Epithelial cell of esophagus (primary cell): Measurements from ENCODE around the gene FKBP15.

ENCODE experiments used
- DNase-seq: peaks from one replicate; pipeline ENCODE4 v3.0.0; 2010; ENCODE audit warnings: low read depth
- H3K4me3 ChIP-seq: 2 replicates; pipeline ENCODE4 v1.5.1; 2011; ENCODE audit warnings: mild to moderate bottlenecking, low read length, control low read depth
- CTCF ChIP-seq: IDR thresholded peaks from 2 replicates; pipeline ENCODE4 v1.5.1; 2011; ENCODE audit warnings: low read depth, mild to moderate bottlenecking, low read length, control low read depth, inconsistent platforms; ENCODE audit not compliant: insufficient read depth; ENCODE audit errors: missing control alignments

Gene FKBP15

GRCh38 chr9:113181165-113181564, 39.9 kb downstream of the FKBP15 start:
- no peak overlapping the region for H3K4me3 ChIP-seq
- no peak for DNase-seq
- TF ChIP-seq CTCF, result no peak

- DNase-seq, result no peak
- no peak for TF ChIP-seq CTCF
- H3K4me3 ChIP-seq, result no peak overlapping the region
Observed at GRCh38 chr9:113179839-113180238, 41.2 kb downstream of the FKBP15 start.

- no peak for TF ChIP-seq CTCF
- DNase-seq, result no peak
- H3K4me3 ChIP-seq, result no peak overlapping the region
Observed at GRCh38 chr9:113178087-113178486, 43.0 kb downstream of the FKBP15 start.

GRCh38 chr9:113177251-113177650, 43.8 kb downstream of the FKBP15 start:
- no peak for DNase-seq
- H3K4me3 ChIP-seq, result no peak overlapping the region
- no peak for TF ChIP-seq CTCF

GRCh38 chr9:113176803-113177202, 44.3 kb downstream of the FKBP15 start:
- H3K4me3 ChIP-seq, result no peak overlapping the region

GRCh38 chr9:113173341-113173740, 47.7 kb downstream of the FKBP15 start:
- no peak for DNase-seq
- TF ChIP-seq CTCF, result no peak

More at GRCh38 chr9:113176803-113177202, 44.3 kb downstream of the FKBP15 start:
- no peak for TF ChIP-seq CTCF
- DNase-seq, result no peak

GRCh38 chr9:113168809-113169208, 52.3 kb downstream of the FKBP15 start:
- H3K4me3 ChIP-seq, result no peak overlapping the region
- no peak for DNase-seq
- no peak for TF ChIP-seq CTCF

More at GRCh38 chr9:113173341-113173740, 47.7 kb downstream of the FKBP15 start:
- no peak overlapping the region for H3K4me3 ChIP-seq
